Measurements from ENCODE around the gene PXDN.
"Not testable (repeated sequence)": the region's sequence is repeated elsewhere in the genome, so short reads cannot be mapped to it uniquely, and the experiment has no call there.

Gene PXDN

GRCh38 chr2:1744446-1745170, at the start of gene PXDN:
Gene PXDN, minus strand, starts transcription at chr2:1744515. Its CDS starts 60 bp downstream, at chr2:1744455.
- no peak for DNase-seq

DNA sequence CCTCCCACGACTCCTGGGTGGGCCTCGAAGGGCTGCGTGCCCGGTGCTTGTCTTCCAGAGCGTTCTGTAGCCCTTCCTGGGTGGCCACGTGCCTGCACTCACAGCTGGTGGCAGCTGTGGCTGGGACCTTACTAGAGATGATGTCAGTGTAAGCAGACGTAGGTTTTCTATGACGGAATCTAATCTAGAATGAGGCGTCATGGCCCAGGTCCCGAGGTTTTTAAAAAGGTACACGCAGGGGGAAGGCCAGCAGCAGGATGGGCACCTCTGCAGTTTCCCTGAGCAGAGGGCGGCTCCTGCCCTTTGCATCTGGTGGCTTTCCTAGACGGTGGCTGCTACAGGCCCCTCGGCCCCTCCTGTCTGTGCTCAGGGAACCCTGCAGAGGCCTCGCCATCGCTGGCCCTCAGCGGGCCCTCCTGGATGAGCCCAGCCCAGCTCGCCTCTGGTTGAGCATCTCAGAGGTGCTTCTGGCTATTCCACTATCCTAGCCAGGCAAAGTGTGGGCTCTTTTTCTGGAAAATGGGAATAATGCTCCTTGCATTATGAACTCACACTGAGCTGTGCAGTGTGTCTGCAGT, 49.6 kb upstream of the PXDN start:
- no peak for DNase-seq

GRCh38 chr2:1793001-1793867, 48.9 kb upstream of the PXDN start:
- DNase-seq: no peak

DNA sequence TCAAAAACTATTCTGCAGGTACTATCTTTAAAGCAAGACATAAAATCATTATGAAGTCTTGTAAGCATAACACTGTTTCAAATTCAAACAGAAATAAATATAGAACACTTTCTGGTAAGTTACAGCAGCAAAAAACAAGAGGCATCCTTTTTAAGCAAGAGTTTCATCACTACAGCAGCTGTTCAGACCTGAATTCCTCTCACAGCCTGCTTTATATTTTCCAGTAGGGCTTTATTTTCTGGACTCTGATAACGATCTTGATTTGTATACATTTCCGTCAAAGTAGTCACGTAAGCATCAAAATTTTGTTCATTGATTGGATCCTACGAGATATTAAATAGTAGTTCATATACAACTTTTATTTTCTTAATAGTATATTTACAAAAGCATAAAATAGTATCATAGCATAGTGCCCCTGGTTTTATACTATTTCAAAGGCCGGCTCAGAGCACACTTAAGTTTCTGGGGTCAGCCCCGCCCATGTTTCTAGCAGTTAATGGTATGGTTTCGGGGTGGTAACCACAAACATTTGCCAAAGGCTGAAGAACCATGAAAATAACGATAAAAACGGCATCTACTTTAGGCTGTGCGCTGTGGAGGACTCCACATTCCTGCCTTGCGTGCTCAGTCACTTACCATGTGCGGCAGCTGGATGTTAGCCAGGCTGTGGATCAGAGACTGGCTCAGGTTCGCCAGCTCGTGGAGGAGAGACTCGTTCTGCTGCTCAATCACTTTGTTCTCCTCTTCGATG, 47.5 kb upstream of the PXDN start:
- DNase-seq: no peak

DNA sequence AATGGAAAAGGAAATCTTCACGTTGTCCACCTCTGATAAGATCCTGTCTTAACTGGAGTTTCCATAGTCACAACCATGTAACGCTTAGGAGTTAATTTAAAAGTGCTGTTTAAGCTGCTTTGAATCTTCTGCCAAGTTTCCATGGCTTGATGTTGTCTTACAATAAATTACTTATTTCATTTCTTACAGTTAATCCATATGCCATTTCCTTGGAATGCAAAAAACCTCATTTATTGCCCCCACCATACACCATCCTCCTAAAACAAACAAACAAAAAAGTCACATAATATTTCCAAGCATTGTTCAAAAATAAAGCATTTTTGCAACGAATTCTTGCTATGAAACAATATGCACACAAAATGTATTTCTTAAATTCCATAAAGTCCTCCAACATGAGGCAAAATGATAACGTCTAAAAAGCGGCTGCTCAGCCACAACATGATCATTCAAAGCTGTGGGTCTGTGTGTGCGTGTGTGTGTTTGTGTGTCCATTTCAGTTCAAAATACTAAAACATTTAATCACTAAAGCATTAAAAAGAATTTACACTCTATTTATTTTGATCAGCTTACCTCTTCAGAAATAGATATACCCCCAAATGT, 46.8 kb upstream of the PXDN start:
- DNase-seq: no peak

DNA sequence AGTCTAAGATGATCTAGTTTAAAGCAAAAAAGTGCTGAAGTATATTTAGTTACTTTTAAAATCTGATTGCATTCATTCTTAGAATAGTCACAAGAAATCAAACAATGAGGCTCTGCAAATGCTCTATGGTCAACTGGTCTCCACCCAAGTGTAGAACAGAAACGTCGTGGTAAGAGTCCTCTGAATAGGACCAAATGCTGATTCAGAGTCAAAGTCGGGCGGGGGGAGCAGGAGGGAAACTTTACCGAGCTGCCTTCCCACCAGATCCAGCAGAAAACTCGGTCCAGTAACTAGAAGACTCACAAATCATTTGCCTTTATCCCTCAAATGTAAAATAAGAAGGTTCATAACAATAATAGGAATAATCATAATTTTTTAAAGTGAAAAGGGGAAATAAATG, 46.2 kb upstream of the PXDN start:
- DNase-seq: no peak

DNA sequence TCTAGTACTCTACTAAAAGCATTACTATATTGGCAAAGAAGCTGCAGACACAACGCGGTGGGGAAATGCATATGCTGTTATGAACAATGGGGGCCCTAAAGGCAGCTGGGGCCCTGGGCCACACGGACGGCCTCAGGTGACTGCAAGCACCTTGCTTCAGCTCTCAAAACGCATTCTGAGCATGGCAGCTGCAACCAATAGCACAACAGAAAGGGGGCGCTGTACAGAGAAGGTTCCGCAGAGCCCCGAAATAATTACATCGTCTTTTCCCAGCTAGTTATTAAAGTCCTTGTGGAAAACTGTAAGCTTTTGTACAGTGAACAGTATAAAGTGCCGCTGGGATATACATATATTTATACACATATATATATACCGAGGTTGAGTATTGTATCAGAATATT, 45.3 kb upstream of the PXDN start:
- DNase-seq: no peak

DNA sequence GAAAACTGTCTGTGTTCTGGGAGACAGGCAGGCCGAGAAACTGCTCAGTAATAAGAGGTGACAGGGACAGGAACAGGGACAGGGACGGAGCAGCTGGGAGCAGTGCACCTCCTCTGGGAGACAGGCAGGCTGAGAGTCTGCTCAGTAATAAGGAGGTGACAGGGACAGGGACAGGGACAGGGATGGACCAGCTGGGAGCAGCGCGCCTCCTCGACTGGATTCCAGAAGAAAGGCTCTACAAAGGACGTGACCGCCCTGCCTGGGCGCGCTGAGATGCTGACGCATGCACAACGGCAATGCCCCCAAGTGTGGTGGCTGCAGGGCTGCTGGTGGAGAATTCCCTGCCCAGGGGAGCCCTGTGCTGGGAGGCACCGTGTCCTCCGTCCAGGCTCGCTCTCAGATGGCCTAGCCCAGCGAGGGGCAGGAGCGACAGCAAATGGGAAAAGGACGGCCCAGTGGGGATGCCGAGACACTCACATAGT, 44.2 kb upstream of the PXDN start:
- DNase-seq: no peak

DNA sequence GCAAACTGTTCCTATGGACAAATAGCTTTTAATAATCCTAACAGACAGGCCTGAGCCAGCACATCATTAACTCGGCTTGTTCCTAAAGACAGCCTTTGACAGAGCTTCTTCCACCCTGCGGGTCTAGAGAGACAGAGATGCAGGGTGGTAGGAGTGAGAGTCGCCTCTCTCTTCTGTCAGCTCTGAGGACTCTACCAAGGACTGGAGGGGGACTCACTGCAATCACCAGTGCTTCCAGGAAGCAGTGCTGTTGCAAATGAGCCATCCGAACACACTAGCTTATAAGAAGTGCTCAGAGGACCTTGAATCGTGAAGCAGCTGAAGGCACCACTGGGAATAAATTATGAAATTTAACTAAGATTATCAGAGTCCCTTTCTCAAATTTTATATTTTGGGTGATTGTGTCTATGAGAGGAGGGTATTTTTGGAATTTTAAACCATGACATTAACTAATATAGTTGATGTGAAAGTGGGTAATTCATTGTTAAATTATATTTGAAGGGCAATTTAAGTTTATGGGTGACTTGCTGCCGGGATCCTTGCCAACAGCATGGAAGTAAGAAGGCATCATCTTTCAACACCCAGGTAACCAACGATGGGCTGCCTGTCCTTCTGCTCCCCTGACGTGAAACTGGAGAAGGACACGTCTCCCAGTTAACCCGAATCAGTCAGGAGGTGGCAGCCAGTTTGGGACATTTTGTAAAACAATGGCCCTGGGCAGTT, 43.6 kb upstream of the PXDN start:
- no peak for DNase-seq

- DNase-seq: no peak
Measured at GRCh38 chr2:1784986-1785617, 40.8 kb upstream of the PXDN start.

DNA sequence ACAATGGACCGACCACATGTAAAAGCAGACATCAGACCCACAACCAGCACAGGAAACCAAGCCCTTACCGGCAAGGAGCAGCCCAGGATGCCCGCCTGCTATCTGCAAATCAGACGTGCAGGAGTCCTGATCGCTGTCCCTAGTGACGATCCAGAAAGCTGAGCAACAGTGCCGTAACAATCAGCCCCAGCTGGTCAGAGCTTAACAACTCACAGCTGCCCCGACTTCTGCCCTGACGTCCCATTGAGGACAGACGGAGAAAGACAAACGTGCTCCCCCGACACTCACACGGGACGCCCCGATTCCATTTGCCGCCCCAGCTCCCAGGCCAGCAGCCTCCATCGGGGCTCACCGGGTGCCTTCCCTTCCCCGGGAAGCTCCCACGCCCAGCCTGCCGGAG, 39.8 kb upstream of the PXDN start:
- no peak for DNase-seq

- no peak for DNase-seq
Measured at GRCh38 chr2:1782514-1782913, 38.2 kb upstream of the PXDN start.

DNA sequence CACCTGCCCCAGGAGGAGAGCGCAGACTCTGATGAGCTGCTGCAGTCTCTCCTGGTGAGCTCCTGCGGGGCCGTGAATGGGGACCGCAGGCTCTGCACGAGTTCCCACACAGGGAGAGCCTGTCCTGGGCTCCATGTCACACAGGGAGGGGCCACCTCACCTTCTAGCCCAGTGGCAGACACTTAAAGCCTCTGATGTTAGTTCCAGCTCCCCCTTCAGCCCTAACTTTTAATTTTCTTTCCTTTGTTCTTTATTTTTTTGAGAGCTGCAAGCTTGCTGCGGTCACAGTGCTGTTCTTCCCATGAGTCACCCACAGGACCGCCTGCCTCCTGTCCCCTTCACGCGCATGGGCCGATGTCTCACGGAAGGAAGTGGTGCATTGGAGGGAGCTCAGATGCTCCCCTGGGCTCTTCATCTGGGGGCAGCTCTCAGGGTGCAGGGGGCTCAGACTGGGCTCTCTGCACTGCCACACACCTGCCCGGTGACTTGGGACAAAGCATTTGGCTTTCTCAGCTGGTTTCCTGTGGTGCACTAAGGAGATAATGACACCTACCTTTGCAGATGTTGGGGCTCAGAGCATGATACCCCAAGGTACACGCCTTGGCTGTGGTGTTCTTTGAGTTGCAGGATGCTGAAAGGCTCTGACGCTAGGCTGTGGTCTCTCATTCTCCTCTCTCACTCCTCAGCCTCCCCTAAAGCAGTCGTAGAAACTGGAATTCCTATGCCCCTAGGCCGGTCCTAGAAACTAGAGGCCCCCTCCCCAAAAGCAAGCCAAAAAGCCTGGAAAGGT, 37.2 kb upstream of the PXDN start:
- peak; percentile 12 for DNase-seq

DNA sequence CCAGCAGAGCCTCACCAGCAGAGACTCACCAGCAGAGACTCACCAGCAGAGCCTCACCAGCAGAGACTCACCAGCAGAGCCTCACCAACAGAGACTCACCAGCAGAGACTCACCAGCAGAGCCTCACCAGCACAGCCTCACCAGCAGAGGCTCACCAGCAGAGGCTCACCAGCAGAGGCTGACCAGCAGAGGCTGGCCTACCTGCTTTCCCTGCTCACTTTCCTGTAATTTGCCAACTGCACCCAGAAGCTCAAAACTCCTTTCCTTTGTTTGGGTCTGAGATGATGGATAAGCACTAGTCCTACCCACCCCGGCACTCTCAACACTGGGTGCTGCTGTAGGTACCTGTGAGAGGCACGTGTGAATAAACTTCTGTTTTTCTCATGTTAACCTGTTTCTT, 36.4 kb upstream of the PXDN start:
- DNase-seq: no peak

- not testable (repeated sequence) for DNase-seq
Measured at GRCh38 chr2:1780054-1780453, 35.7 kb upstream of the PXDN start.

DNA sequence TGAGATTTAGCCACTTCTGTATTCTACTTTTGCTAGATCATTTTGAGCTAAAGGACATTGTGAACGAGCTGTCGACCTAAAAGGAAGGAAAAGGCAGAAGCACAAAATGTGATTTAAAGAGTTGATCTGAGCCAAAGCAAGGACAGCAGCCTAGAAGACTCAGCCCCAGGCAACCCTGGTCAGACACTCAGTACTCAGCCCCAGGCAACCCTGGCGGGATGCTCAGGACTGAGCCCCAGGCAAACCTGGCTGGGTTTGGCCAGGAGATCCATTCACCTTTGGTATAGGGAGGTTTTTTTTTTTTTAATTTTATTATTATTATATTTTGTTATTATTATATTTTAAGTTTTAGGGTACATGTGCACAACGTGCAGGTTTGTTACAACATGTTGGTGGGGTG, 34.3 kb upstream of the PXDN start:
- no peak for DNase-seq

DNA sequence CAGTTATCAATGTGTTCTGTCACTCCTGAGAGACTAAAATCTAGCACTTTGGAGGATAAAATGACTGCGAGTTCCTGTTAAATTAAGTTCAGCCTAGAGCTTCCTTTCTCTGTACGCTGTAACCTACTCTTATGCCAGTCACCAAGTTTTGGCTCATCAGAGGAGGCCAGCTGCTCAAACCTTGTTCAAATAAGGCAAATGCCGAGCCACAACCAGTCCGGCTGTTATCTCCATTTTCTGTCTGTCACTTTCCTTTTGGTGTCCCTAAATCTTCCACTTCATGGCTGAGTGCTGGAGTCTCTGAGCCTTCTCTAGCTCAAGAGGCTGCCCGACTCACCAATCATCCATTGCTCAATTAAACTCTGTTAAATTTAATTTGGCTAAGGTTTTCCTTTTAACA, 33.5 kb upstream of the PXDN start:
- no peak for DNase-seq

DNA sequence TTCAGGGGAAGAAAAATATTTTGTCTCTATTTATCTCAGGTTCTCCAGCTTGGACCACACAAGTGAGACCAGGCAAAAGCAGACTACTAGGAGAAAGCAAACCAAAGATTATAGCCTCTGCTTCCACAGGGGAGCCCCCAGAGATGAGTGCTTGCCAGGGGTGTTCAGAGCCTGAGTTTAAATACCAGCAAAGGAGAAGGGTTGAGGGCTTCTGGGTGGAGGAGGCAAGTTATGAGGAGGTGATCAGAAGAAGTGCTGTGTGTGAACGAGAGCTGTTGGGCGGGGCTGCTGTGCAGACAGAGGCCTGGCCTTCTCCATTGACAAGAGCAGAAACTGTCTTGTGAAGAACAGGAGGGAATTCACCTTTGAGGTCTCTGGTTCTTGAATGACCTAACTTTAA, 32.8 kb upstream of the PXDN start:
- DNase-seq: no peak

DNA sequence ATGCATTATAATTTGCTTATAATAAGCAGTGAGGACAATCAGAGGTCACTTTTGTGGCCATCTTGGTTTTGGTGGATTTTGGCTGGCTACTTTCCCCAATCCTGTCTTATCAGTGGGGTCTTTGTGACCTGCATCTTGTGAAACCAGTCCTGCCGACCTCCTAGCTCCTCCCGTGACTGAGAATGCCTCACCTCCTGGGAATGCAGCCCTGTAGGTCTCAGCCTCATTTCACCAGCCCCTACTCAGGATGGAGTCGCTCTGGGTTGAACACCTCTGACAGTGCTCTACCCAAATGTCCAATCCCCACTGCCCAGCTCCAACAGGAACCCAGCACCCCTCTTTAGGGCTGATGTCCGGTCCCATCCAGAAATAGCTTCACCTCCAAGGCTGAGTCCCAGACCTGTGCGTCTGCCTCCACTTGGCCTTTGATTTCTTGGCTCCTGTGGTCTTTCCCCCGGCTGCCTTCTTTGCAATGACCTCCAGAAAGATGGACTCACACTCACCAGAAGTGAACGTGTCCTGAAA, 31.3 kb upstream of the PXDN start:
- DNase-seq: no peak

DNA sequence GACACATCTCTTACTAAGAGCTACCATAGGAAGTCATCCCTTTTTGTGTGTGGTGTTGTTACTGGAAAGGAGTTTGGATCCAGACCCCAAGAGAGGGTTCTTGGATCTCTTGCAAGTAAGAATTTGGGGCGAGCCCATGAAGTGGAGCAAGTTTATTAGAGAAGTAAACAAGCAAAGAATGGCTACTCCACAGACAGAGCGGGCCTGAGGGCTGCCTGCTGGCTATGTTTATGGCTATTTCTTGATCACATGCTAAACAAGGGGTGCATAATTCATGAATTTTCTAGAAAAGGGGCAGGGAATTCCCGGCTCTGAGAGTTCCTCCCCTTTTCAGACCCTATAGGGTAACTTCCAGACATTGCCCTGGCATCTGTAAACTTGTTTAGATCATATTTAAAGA, 30.6 kb upstream of the PXDN start:
- DNase-seq: no peak
